MG63 (cell line): ENCODE results near the gene ZRANB1. TPM values are rescaled to one million over a fixed set of nuclear protein-coding genes. Genes with fewer than 3 reads are reported as not detected.

Experiments
- DNase-seq: peaks from one replicate; pipeline ENCODE4 v3.0.0-alpha.2; 2020
- H3K27me3 ChIP-seq: fragments of 250-450 bp; sonication (Bioruptor Pico); 2 replicates; pipeline ENCODE4 v1.5.1; 2020; ENCODE audit warnings: mild to moderate bottlenecking, moderate library complexity
- H3K36me3 ChIP-seq: fragments of 250-450 bp; sonication (Bioruptor Pico); 2 replicates; pipeline ENCODE4 v1.5.1; 2020; ENCODE audit warnings: mild to moderate bottlenecking, moderate library complexity
- H3K4me3 ChIP-seq: fragments of 250-450 bp; sonication (Bioruptor Pico); 2 replicates; pipeline ENCODE4 v1.5.1; 2020; ENCODE audit warnings: mild to moderate bottlenecking, moderate library complexity
- H3K9me3 ChIP-seq: fragments of 250-450 bp; sonication (Bioruptor Pico); 2 replicates; pipeline ENCODE4 v1.5.1; 2020; ENCODE audit warnings: mild to moderate bottlenecking, moderate library complexity
- total RNA-seq: library from RNA; depleted of rRNA; stranded (reverse); fragments of >200 nt; shearing (Covaris generic); gene quantifications from 2 replicates; pipeline ENCODE4 v1.2.3, GENCODE V29; 2014; ENCODE audit warnings: low replicate concordance

The ZRANB1 gene
- total RNA-seq, 1 experiment from 2014 or later = 20.9 TPM

- no peaks in the 10 kb centered on the region for H3K27me3 ChIP-seq
- peaks cover 86% of the 10 kb centered on the region for H3K36me3 ChIP-seq
- DNase-seq = no peak
These were observed 54.4 kb downstream of the ZRANB1 start for GRCh38 chr10:124996127-124996853.

GRCh38 chr10:124996854-124997215, 54.9 kb downstream of the ZRANB1 start:
- DNase-seq = no peak
- no peaks in the 10 kb centered on the region for H3K9me3 ChIP-seq
- H3K36me3 ChIP-seq = peaks cover 89% of the 10 kb centered on the region
- no peaks in the 10 kb centered on the region for H3K27me3 ChIP-seq
- no peak overlapping the region for H3K4me3 ChIP-seq

More at GRCh38 chr10:124996127-124996853, 54.4 kb downstream of the ZRANB1 start:
- no peak overlapping the region for H3K4me3 ChIP-seq
- H3K9me3 ChIP-seq = no peaks in the 10 kb centered on the region

GRCh38 chr10:124997306-124997705, 55.4 kb downstream of the ZRANB1 start:
- no peaks in the 10 kb centered on the region for H3K9me3 ChIP-seq
- H3K27me3 ChIP-seq = no peaks in the 10 kb centered on the region
- no peak for DNase-seq
- no peak overlapping the region for H3K4me3 ChIP-seq
- peaks cover 85% of the 10 kb centered on the region for H3K36me3 ChIP-seq

- H3K36me3 ChIP-seq = peaks cover 80% of the 10 kb centered on the region
- DNase-seq = no peak
- H3K9me3 ChIP-seq = no peaks in the 10 kb centered on the region
- H3K4me3 ChIP-seq = no peak overlapping the region
- H3K27me3 ChIP-seq = no peaks in the 10 kb centered on the region
These were observed 56.1 kb downstream of the ZRANB1 start for GRCh38 chr10:124997771-124998623.

- Histone ChIP-seq H3K36me3 (peaks cover 73% of the 10 kb centered on the region), H3K9me3 (no peaks in the 10 kb centered on the region), H3K27me3 (no peaks in the 10 kb centered on the region), H3K4me3 (no peak overlapping the region)
- no peak for DNase-seq
These were observed 56.8 kb downstream of the ZRANB1 start for GRCh38 chr10:124998624-124999291.

- Histone ChIP-seq H3K4me3 (no peak overlapping the region), H3K27me3 (no peaks in the 10 kb centered on the region), H3K9me3 (no peaks in the 10 kb centered on the region), H3K36me3 (peaks cover 64% of the 10 kb centered on the region)
- peak; percentile 89 for DNase-seq
These were observed 57.8 kb downstream of the ZRANB1 start for GRCh38 chr10:124999433-125000365.

GRCh38 chr10:125000366-125001312, 58.7 kb downstream of the ZRANB1 start:
- Histone ChIP-seq H3K36me3 (peaks cover 62% of the 10 kb centered on the region), H3K4me3 (no peak overlapping the region), H3K9me3 (no peaks in the 10 kb centered on the region), H3K27me3 (no peaks in the 10 kb centered on the region)
- no peak for DNase-seq

- no peaks in the 10 kb centered on the region for H3K9me3 ChIP-seq
- no peak for DNase-seq
- H3K4me3 ChIP-seq = no peak overlapping the region
- no peaks in the 10 kb centered on the region for H3K27me3 ChIP-seq
- H3K36me3 ChIP-seq = peaks cover 59% of the 10 kb centered on the region
These were observed 59.6 kb downstream of the ZRANB1 start for GRCh38 chr10:125001313-125002046.

- no peak for DNase-seq
- H3K9me3 ChIP-seq = no peaks in the 10 kb centered on the region
- H3K36me3 ChIP-seq = peaks cover 55% of the 10 kb centered on the region
- H3K4me3 ChIP-seq = no peak overlapping the region
- no peaks in the 10 kb centered on the region for H3K27me3 ChIP-seq
These were observed 60.1 kb downstream of the ZRANB1 start for GRCh38 chr10:125002047-125002422.

GRCh38 chr10:125002423-125003145, 60.7 kb downstream of the ZRANB1 start:
- Histone ChIP-seq H3K36me3 (peaks cover 49% of the 10 kb centered on the region), H3K9me3 (no peaks in the 10 kb centered on the region), H3K4me3 (no peak overlapping the region), H3K27me3 (no peaks in the 10 kb centered on the region)
- no peak for DNase-seq

- H3K36me3 ChIP-seq = peaks cover 43% of the 10 kb centered on the region
- H3K27me3 ChIP-seq = no peaks in the 10 kb centered on the region
- no peak overlapping the region for H3K4me3 ChIP-seq
- no peaks in the 10 kb centered on the region for H3K9me3 ChIP-seq
- no peak for DNase-seq
These were observed 61.4 kb downstream of the ZRANB1 start for GRCh38 chr10:125003146-125003900.

GRCh38 chr10:125003901-125004467, 62.1 kb downstream of the ZRANB1 start:
- Histone ChIP-seq H3K27me3 (no peaks in the 10 kb centered on the region), H3K36me3 (peaks cover 38% of the 10 kb centered on the region)
- DNase-seq = no peak

GRCh38 chr10:125004571-125005311, 62.8 kb downstream of the ZRANB1 start:
- H3K9me3 ChIP-seq = no peaks in the 10 kb centered on the region
- no peaks in the 10 kb centered on the region for H3K27me3 ChIP-seq
- H3K4me3 ChIP-seq = no peak overlapping the region
- peaks cover 34% of the 10 kb centered on the region for H3K36me3 ChIP-seq
- DNase-seq = no peak

More at GRCh38 chr10:125003901-125004467, 62.1 kb downstream of the ZRANB1 start:
- Histone ChIP-seq H3K4me3 (no peak overlapping the region), H3K9me3 (no peaks in the 10 kb centered on the region)
